H1 (cell line): ENCODE measurements around the gene ZNF367. TPM values are rescaled to one million over a fixed set of nuclear protein-coding genes. Genes with fewer than 3 reads are reported as not detected.

Experiments
- CTCF ChIA-PET: fragments of 300-600 bp; sonication (Branson Sonifier 250); formaldehyde crosslinking; loops from one replicate; lab custom pipeline; 2021; ENCODE audit not compliant: partially characterized antibody; lab: Charles Lee
- POLR2A ChIA-PET: fragments of 300-600 bp; sonication (Branson Sonifier 250); formaldehyde crosslinking; loops from one replicate; lab custom pipeline; 2021; ENCODE audit warnings: inconsistent platforms; ENCODE audit not compliant: partially characterized antibody; lab: Charles Lee
- DNase-seq, 2 experiments: peaks; one replicate each; pipeline versions ENCODE4 v3.0.0 to v3.0.0-alpha.2; 2010 to 2022; ENCODE audit warnings: low spot score in 2 of 2, low read depth in 1 of 2, mixed read lengths in 1 of 2
- FAIRE-seq: peaks from 2 replicates; lab custom pipeline; 2011; peaks lifted over from hg19 to GRCh38; lab: Jason Lieb, UNC
- H2AFZ ChIP-seq: 2 replicates; pipeline ENCODE4 v1.8.1; 2012; ENCODE audit warnings: low read length, inconsistent platforms
- H2AK5ac ChIP-seq: 2 replicates; pipeline ENCODE4 v1.6.1; 2013; ENCODE audit warnings: low read depth, low read length
- H2BK120ac ChIP-seq: replicated peaks from 2 replicates; pipeline ENCODE3; 2013; ENCODE audit warnings: low read depth, low read length, inconsistent platforms
- H2BK12ac ChIP-seq: 2 replicates; pipeline ENCODE4 v1.6.1; 2013; ENCODE audit warnings: low read depth, low read length
- H2BK15ac ChIP-seq: 2 replicates; pipeline ENCODE4 v1.6.1; 2013; ENCODE audit warnings: low read length
- H2BK20ac ChIP-seq: 2 replicates; pipeline ENCODE4 v1.6.1; 2013; ENCODE audit warnings: low read length
- H2BK5ac ChIP-seq: 2 replicates; pipeline ENCODE4 v1.6.1; 2013; ENCODE audit warnings: low read depth, low read length
- H3K14ac ChIP-seq: 2 replicates; pipeline ENCODE4 v1.6.1; 2013; ENCODE audit warnings: inconsistent platforms; ENCODE audit not compliant: insufficient read length
- H3K18ac ChIP-seq: 2 replicates; pipeline ENCODE4 v1.6.1; 2013; ENCODE audit warnings: low read length; ENCODE audit errors: extremely low read depth
- H3K23ac ChIP-seq: 2 replicates; pipeline ENCODE4 v1.6.1; 2013; ENCODE audit warnings: inconsistent platforms; ENCODE audit not compliant: insufficient read length
- H3K23me2 ChIP-seq: 2 replicates; pipeline ENCODE4 v1.6.1; 2013; ENCODE audit warnings: low read depth, low read length
- H3K27ac ChIP-seq: 2 replicates; pipeline ENCODE4 v1.6.1; 2011; ENCODE audit warnings: low read depth, low read length, inconsistent platforms
- H3K27me3 ChIP-seq, 4 experiments: replicated peaks in 1 of 4; 1 replicate in 1 of 4; 2 replicates in 3 of 4; pipeline versions ENCODE4 v1.6.1 to v1.8.1; 2011 to 2013; ENCODE audit warnings: low read length in 3 of 4, mild to moderate bottlenecking in 3 of 4, inconsistent platforms in 2 of 4, mixed read lengths in 2 of 4, moderate library complexity in 1 of 4; ENCODE audit not compliant: control insufficient read depth in 3 of 4, insufficient read depth in 3 of 4; ENCODE audit errors: extremely low read depth in 1 of 4
- H3K36me3 ChIP-seq, 4 experiments: 2 replicates each; pipeline versions ENCODE4 v1.6.1 to v1.8.1; 2011 to 2013; ENCODE audit warnings: mild to moderate bottlenecking in 4 of 4, low read length in 3 of 4, moderate library complexity in 2 of 4, control low read depth in 1 of 4, inconsistent platforms in 1 of 4; ENCODE audit not compliant: insufficient read depth in 4 of 4, control insufficient read depth in 2 of 4
- H3K4ac ChIP-seq: replicated peaks from 2 replicates; pipeline ENCODE3; 2013; ENCODE audit warnings: low read length, low read depth, mixed read lengths, inconsistent platforms; ENCODE audit not compliant: insufficient read length
- H3K4me1 ChIP-seq, 4 experiments: replicated peaks in 1 of 4; 1 replicate in 1 of 4; 2 replicates in 3 of 4; pipeline versions ENCODE4 v1.6.1 to v1.8.1; 2011 to 2013; ENCODE audit warnings: low read length in 3 of 4, inconsistent platforms in 2 of 4, mixed read lengths in 1 of 4; ENCODE audit not compliant: insufficient read depth in 4 of 4, control insufficient read depth in 3 of 4
- H3K4me2 ChIP-seq, 2 experiments: 2 replicates each; pipeline versions ENCODE4 v1.6.1 to v1.8.1; 2011 to 2013; ENCODE audit warnings: low read depth in 2 of 2, low read length in 2 of 2, control low read depth in 1 of 2, inconsistent platforms in 1 of 2, mild to moderate bottlenecking in 1 of 2; ENCODE audit not compliant: insufficient read depth in 1 of 2
- H3K4me3 ChIP-seq, 4 experiments: fragments of 200-600, 300-600 bp in 1 of 4; sonication (generic), shearing (Covaris generic), sonication (Bioruptor Twin) in 1 of 4; 2 replicates each; pipeline versions ENCODE4 v1.5.1 to v1.8.1; 2011 to 2016; ENCODE audit warnings: low read length in 4 of 4, low read depth in 3 of 4, control low read depth in 2 of 4, inconsistent platforms in 2 of 4, mild to moderate bottlenecking in 2 of 4, mixed read lengths in 1 of 4, moderate library complexity in 1 of 4; ENCODE audit not compliant: insufficient read depth in 2 of 4; ENCODE audit errors: extremely low read depth in 1 of 4
- H3K56ac ChIP-seq: replicated peaks from 2 replicates; pipeline ENCODE3; 2013; ENCODE audit warnings: low read depth, mild to moderate bottlenecking, mixed read lengths, low read length, inconsistent platforms; ENCODE audit not compliant: insufficient read length
- H3K79me1 ChIP-seq: 2 replicates; pipeline ENCODE4 v1.6.1; 2013; ENCODE audit warnings: low read depth, low read length, control low read depth
- H3K79me2 ChIP-seq, 2 experiments: 2 replicates each; pipeline versions ENCODE4 v1.6.1 to v1.8.1; 2012 to 2013; ENCODE audit warnings: low read length in 2 of 2, mild to moderate bottlenecking in 2 of 2, inconsistent platforms in 1 of 2; ENCODE audit not compliant: insufficient read depth in 2 of 2, control insufficient read depth in 1 of 2
- H3K9ac ChIP-seq, 4 experiments: replicated peaks in 1 of 4; 1 replicate in 1 of 4; 2 replicates in 3 of 4; pipeline versions ENCODE4 v1.6.1 to v1.8.1; 2011 to 2013; ENCODE audit warnings: low read depth in 3 of 4, low read length in 3 of 4, control low read depth in 2 of 4, mild to moderate bottlenecking in 2 of 4, moderate library complexity in 2 of 4, inconsistent platforms in 1 of 4; ENCODE audit errors: extremely low read depth in 1 of 4
- H3K9me3 ChIP-seq, 2 experiments: 2 replicates each; pipeline versions ENCODE4 v1.6.1 to v1.8.1; 2012 to 2013; ENCODE audit warnings: mild to moderate bottlenecking in 2 of 2, moderate library complexity in 2 of 2, control low read depth in 1 of 2, inconsistent platforms in 1 of 2, low read depth in 1 of 2, low read length in 1 of 2, mixed read lengths in 1 of 2; ENCODE audit not compliant: insufficient read depth in 2 of 2
- H4K20me1 ChIP-seq, 2 experiments: replicated peaks in 1 of 2; 2 replicates each; pipeline versions ENCODE3 to v1.8.1; 2011 to 2013; ENCODE audit warnings: inconsistent platforms in 2 of 2, low read length in 2 of 2, mild to moderate bottlenecking in 1 of 2; ENCODE audit not compliant: insufficient read depth in 2 of 2, control insufficient read depth in 1 of 2
- H4K5ac ChIP-seq: 2 replicates; pipeline ENCODE4 v1.6.1; 2013; ENCODE audit warnings: low read length, low read depth, mixed read lengths, inconsistent platforms; ENCODE audit not compliant: insufficient read length
- H4K8ac ChIP-seq: 2 replicates; pipeline ENCODE4 v1.8.0; 2013; ENCODE audit warnings: mild to moderate bottlenecking, moderate library complexity, low read length, inconsistent platforms; ENCODE audit not compliant: insufficient read depth; ENCODE audit errors: extremely low read depth
- H4K91ac ChIP-seq: replicated peaks from 2 replicates; pipeline ENCODE3; 2013; ENCODE audit warnings: low read length, mixed read lengths, inconsistent platforms; ENCODE audit not compliant: insufficient read length
- CHD2 ChIP-seq: IDR thresholded peaks from 2 replicates; pipeline ENCODE4 v1.6.1; 2012; ENCODE audit warnings: low read length, improper control_type of control experiment
- HDAC2 ChIP-seq, 2 experiments: fragments of 300-600 bp in 1 of 2; sonication (generic) in 1 of 2; IDR thresholded peaks; 2 replicates each; pipeline ENCODE4 v1.6.1; 2011 to 2012; ENCODE audit warnings: low read depth in 2 of 2, low read length in 2 of 2, mild to moderate bottlenecking in 2 of 2, moderate library complexity in 2 of 2, borderline replicate concordance in 1 of 2, inconsistent platforms in 1 of 2
- KDM5A ChIP-seq: fragments of 200-600 bp; IDR thresholded peaks from 2 replicates; pipeline ENCODE4 v1.7.1; 2012; ENCODE audit warnings: mild to moderate bottlenecking, low read length, inconsistent platforms, mixed read lengths
- MAFK ChIP-seq: IDR thresholded peaks from 2 replicates; pipeline ENCODE4 v1.6.1; 2012; ENCODE audit warnings: low read depth, mild to moderate bottlenecking, improper control_type of control experiment, low read length
- MAX ChIP-seq: IDR thresholded peaks from 2 replicates; pipeline ENCODE4 v1.6.1; 2012; ENCODE audit warnings: inconsistent platforms
- PHF8 ChIP-seq: fragments of 200-600 bp; sonication (generic); conservative IDR thresholded peaks from 2 replicates; pipeline ENCODE4 v1.7.1; 2012; ENCODE audit warnings: low read depth, mild to moderate bottlenecking, inconsistent platforms, low read length, moderate library complexity
- RAD21 ChIP-seq, 2 experiments: IDR thresholded peaks in 1 of 2; conservative IDR thresholded peaks in 1 of 2; 2 replicates each; pipeline ENCODE4 v1.6.1; 2011; ENCODE audit warnings: low read depth in 2 of 2, low read length in 2 of 2, improper control_type of control experiment in 1 of 2, inconsistent platforms in 1 of 2, mild to moderate bottlenecking in 1 of 2, moderate library complexity in 1 of 2
- SIX5 ChIP-seq: IDR thresholded peaks from 2 replicates; pipeline ENCODE4 v1.6.1; 2011; ENCODE audit warnings: mild to moderate bottlenecking, low read depth, low read length
- SP1 ChIP-seq: IDR thresholded peaks from 2 replicates; pipeline ENCODE4 v1.6.1; 2011; ENCODE audit warnings: low read depth, low read length
- WGBS, 2 experiments: shearing (Covaris generic) in 1 of 2; methylation state at CpG; one replicate each; pipeline versions ENCODE4 v1.1.6 to v1.1.7; 2013 to 2015; ENCODE audit warnings: low lambda C conversion rate in 2 of 2, mixed read lengths in 2 of 2, inconsistent platforms in 1 of 2, low coverage in 1 of 2, missing lambda C conversion rate in 1 of 2; ENCODE audit not compliant: insufficient replicate concordance in 2 of 2, insufficient coverage in 1 of 2, insufficient read length in 1 of 2; ENCODE audit errors: extremely low coverage in 1 of 2, missing lambda C conversion rate in 1 of 2; 5-methylcytosine and 5-hydroxymethylcytosine counted together
- polyA plus RNA-seq, 7 experiments: library from polyadenylated mRNA; depleted of rRNA in 3 of 7; stranded (reverse) in 5 of 7; unstranded in 2 of 7; fragments of >200 nt in 5 of 7; fragments of 200-250 nt in 2 of 7; gene quantifications; 1 replicate in 5 of 7; 2 replicates in 1 of 7; 4 replicates in 1 of 7; pipeline versions ENCODE4 v1.2.1 to v1.2.3, GENCODE V29; 2011 to 2013; ENCODE audit warnings: missing spikeins in 2 of 7, mixed read lengths in 2 of 7
- total RNA-seq: library from RNA; stranded (reverse); fragmentation: NEBNext Ultra II Directional; extraction: Animal tissue kit (Norgen Biotek cat#: 25700); gene quantifications from 2 replicates; pipeline ENCODE4 v1.2.1, GENCODE V29; 2021

The ZNF367 gene
- total and polyA plus RNA-seq, 2 of the 8 experiments (the other 6 are each of a cell fraction or from before 2014, with no cell fraction given): 2.2 to 8.2 TPM

- H4K20me1 ChIP-seq: no peaks in the 10 kb centered on the region
- no peak overlapping the region for H4K5ac ChIP-seq
- H2AFZ ChIP-seq: no peak overlapping the region
- no peak overlapping the region for H3K27ac ChIP-seq
- H4K8ac ChIP-seq: no peak overlapping the region
- no peak overlapping the region for H3K56ac ChIP-seq
- TF ChIP-seq PHF8 (no peak), MAFK (no peak), KDM5A (no peak), CHD2 (no peak), MAX (no peak), HDAC2 (IDR thresholded peaks at IDR 0.05; ENCODE audit: borderline replicate concordance in 1 of 2, low read depth in 2 of 2, low read length in 2 of 2) (no peak), RAD21 (IDR thresholded peaks at IDR 0.05 in 1 of 2, conservative IDR thresholded peaks at IDR 0.05 in 1 of 2; ENCODE audit: low read depth in 2 of 2, low read length in 2 of 2) (no peak), SP1 (no peak), SIX5 (no peak)
- H4K91ac ChIP-seq: no peak overlapping the region
- H3K9ac ChIP-seq: no peak overlapping the region
- H3K27me3 ChIP-seq: no peaks in the 10 kb centered on the region
- no peaks in the 10 kb centered on the region for H3K9me3 ChIP-seq
- POLR2A ChIA-PET: no interaction called here
- 91 to 100% methylated on average over 1 to 4 of the region's 4 CpGs for WGBS, 2 experiments
- H3K79me1 ChIP-seq: no peaks in the 10 kb centered on the region
- no peak overlapping the region for H2BK15ac ChIP-seq
- no peak for DNase-seq
- no peak for FAIRE-seq
- no peak overlapping the region for H3K4me2 ChIP-seq
- H3K4ac ChIP-seq: no peak overlapping the region
- H3K4me3 ChIP-seq: no peak overlapping the region
- CTCF ChIA-PET: interaction anchor here (1.1 to 2.0 kb wide), 3 partner anchors 9 to 16 kb away, joined by 5 to 8 read pairs (median 6); no protein-coding TSS in a partner anchor
- no peak overlapping the region for H2BK120ac ChIP-seq
- no peak overlapping the region for H2BK5ac ChIP-seq
- H3K79me2 ChIP-seq: no peaks in the 10 kb centered on the region
- H3K14ac ChIP-seq: no peak overlapping the region
- no peaks in the 10 kb centered on the region for H3K36me3 ChIP-seq
- H3K23me2 ChIP-seq: no peaks in the 10 kb centered on the region
- H2BK12ac ChIP-seq: no peak overlapping the region
- H2BK20ac ChIP-seq: no peak overlapping the region
- no peak overlapping the region for H2AK5ac ChIP-seq
- H3K23ac ChIP-seq: no peak overlapping the region
- H3K4me1 ChIP-seq: peaks cover 3 to 6% (median 4%) of the 10 kb centered on the region in 4 experiments; a peak in 6 of 7 replicates
- H3K18ac ChIP-seq: no peak overlapping the region
Measured at GRCh38 chr9:96425500-96426169, 7.5 kb upstream of the ZNF367 start.
